ENCODE data around the gene CAB39.

The CAB39 gene

DNA sequence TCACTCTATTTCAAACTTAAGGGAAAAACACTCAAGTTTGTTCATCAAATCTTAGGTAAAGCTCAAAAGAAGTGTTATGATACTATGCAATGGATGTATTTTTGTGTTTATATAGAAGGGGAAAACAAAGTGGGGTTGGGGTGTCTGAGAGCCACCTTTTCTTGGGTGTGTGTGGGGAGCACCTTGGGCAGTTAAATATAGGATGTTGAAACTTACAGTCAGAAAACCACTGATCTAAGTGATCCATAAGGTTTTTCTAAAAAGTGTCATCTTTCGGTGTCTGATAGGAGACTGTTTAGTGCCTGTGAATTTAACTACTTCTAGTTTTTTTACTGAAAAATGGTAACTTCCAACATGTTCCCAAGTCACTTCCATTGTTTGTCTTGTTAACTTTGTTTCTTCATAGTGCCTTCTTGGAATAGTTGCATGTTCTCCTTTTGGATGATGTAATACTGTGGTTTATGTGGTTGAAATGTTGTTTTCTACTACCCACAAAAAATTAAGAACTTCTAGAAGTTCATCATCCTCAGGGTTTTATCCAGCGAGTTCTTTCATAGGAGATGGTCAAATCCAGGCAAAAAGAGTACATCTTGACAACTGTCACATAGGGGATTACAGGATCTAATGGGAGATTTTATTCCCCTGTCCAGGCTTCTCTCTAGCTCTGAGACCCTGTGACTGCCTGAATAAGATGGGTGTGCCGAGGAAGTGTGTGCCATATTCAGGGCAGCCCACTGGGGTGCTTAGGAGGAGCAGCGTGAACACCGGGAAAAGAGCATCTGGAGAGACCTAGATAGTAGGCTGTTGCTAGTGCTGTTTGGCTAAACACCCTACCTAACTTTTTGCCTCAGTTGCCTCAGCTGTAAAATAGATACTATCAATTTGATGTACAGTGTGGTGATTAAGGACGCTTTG is 46.2 kb downstream of the CAB39 start:
- DNase-seq = no peak

DNA sequence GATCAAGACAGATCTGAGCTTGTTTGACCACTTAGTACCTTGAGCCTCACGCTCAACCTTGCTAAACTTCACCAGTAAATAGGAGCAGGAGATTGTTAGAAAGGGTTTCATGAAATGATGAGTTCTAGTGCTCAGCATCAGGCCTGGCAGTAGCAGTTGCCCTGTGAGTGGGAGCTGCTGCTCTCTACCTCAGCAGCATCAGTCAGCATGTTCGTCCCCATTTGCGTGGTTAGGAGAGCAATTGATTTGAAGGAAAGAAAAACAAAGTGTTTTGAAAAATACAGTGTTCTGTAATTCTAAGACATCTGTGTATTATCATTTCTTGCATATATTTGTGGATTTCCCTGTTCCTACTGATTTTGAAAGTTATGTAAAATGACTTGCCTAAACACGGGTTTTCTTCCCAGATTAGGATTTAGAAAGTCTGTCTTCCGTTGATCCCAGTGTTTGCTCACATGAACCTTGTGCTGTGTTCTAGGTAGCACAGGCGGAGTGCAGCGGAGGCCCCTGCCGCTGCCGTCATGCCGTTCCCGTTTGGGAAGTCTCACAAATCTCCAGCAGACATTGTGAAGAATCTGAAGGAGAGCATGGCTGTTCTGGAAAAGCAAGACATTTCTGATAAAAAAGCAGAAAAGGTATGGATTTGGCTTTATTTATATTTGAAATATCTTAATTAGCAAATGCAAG is 47.0 kb downstream of the CAB39 start:
- DNase-seq = no peak

DNA sequence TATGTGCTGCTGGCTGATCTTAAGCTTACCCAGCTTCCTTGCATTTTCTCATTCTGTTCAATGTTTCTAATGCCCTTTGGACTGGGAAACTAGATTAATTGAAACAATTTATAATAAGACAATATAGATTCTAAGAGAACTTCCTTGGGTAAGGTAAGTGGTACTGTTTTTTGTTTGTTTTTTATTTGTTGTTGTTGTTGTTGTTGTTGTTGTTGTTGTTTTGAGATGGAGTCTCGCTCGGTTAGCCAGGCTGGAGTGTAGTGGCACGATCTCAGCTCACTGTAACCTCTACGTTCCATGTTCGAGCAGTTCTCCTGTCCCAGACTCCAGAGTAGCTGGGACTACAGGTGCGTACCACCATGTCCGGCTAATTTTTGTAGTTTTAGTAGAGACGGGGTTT is 49.1 kb downstream of the CAB39 start:
- no peak for DNase-seq

DNA sequence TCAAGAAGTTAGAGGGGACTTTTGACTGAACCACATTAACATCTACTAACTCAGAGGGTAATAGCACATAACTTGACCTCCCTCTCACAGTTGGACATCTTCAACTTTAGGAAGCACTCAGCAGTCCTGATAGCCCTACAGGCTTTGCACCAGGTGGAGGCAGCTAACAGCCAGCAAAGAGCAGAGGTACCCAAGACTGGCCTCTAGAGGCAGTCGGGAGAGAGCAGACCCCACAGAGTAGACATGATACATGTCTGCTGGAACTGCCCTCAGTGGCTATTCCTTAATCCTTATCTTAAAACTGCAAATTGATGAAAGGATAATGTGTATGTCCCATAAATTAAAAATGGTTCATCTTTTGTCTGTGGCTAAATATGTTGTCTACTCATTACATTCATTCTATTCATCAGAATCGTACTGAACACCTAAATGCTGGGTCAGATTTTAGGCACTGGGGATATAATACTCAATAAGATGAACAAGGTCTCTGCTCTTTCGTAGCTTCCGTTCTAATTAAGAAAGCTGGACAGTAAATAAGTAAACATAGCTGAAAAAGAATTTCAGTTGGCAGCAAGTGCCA is 49.8 kb downstream of the CAB39 start:
- DNase-seq = no peak

DNA sequence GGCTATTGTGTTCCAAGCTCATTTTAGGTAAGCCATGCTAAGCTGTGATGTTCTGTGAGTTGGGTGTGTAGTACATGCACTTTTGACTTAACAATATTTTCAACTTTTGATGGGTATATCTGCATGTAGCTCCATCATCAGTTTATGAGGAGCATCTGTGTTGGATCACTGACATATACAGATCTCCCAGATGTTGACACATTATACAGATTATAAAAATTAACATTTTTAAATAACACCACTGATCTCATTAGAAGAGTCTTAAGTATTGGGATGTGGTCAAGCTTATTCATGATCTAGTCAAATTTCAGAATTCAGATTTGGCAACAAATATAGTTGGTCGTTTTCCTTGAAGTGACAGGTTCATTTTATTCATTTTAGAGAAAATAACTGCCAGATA is 51.7 kb downstream of the CAB39 start:
- DNase-seq = no peak

DNA sequence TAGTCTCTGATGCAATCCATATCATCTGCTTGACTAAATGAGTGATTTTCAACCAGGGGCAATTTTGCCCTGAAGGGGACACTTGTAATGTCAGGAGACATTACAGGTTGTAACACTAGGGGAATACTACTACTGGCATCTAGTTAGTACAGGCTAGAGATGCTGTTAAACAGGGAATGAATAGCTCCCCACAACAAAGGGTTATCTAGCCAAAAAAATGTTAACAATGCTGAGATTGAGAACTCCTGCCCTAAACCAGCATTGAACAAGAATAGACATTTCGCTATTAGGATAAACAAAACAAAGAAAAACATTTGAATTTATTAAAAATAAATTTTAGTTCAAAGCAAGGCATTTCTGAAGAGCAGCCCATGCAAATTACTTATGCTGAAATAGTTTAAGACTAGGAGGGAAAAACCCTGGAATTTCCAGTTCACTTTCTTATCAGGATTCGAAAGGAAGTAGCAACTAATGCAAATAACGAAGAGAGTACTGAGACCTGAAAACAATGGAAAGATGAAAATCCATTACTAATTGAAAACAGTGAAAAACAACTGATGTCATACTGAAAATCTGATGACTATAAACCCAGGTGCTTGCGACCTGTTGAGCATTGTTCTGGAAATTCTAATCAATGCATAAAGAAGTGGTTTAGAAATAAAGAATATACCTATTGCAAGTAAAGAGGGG is 53.1 kb downstream of the CAB39 start:
- DNase-seq = no peak

DNA sequence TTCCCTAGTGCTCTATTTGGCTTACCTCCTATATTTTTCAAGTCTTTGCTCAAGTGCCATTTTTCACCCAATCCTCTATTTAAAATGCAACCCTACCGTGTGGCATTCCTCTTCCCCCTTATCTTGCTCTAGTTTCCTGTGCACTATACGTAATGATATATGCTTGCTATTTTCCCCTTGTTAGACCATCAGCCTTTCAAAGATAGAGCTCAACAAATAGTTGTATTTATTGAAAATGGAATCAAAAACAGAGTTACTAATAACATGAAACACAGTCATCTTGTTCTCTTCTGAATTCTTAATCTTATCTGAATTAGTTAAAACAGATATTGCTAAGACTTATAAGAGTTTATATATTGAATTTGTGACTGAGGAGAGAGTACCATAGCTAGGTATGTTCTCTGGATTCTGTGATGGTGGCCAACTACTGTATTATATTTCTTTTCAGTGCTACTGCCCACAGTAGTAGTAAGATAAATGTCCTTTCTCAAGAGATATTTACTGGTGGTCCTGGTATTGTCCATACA is 55.3 kb downstream of the CAB39 start:
- no peak for DNase-seq

DNA sequence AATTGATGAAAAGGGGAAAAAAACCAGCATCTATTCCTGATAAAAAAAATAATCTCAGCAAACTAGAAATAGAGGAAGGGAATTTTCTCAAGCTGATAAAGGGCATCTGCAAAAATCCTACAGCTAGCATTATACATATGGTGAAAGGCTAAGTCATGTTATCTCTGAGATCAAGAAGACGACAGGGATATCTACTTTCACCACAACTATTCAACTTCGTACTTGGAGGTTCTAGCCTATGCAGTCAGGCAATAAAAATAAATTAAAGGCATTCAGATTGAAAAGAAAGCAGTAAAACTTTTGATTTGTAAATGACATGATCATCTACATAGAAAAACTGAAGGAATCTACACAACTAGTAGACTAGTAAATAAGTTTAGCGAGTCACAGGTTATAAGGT is 58.2 kb downstream of the CAB39 start:
- DNase-seq = no peak

DNA sequence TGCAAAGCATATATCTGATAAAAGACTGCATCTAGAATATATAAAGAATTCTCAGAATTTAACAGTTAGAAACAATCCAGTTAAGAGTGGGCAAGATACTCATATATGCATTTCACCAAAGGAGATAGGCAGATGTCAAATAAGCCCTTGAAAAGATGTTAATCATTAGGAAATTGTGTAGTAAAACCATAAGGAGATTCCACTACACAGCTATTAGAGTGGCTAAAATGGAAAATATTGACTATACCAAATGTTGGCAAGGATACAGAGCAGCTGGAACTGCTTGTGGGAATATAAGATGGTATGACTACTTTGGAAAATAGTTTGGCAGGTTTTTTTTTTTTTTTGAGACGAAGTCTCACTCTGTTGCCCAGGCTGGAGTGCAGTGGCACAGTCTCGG is 59.5 kb downstream of the CAB39 start:
- no peak for DNase-seq

DNA sequence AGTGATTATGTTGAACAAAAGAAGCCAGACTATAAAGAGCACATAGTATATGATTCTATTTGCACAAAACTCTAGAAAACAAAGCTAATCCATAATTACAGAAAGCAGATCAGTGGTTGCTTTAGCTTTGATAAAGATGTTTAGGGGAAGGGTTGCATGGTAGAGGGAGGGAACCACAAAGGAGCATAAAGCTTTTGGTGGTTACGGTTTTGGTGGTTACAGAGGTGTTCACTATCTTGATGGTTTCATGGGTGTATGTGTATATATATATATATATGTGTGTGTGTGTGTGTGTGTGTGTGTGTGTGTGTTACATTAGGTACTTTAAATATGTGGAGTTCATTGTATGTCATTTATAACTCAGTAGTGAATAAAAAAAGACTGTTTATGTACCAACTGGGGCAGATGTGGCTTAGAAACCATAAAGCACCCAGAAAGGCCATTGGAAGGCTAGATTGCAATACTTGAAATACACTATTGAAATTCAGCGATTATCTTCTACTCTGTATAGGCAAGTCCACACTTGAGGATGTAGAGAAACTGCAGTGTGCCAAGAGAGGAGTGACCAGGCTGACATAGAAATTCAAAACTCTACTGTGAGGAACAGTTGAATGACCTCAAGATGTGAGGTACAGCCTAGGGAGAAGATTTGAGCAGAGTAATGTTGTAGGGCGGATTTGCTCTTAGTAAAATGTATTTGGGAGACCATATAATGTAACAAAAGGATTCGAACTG is 60.6 kb downstream of the CAB39 start:
- no peak for DNase-seq

DNA sequence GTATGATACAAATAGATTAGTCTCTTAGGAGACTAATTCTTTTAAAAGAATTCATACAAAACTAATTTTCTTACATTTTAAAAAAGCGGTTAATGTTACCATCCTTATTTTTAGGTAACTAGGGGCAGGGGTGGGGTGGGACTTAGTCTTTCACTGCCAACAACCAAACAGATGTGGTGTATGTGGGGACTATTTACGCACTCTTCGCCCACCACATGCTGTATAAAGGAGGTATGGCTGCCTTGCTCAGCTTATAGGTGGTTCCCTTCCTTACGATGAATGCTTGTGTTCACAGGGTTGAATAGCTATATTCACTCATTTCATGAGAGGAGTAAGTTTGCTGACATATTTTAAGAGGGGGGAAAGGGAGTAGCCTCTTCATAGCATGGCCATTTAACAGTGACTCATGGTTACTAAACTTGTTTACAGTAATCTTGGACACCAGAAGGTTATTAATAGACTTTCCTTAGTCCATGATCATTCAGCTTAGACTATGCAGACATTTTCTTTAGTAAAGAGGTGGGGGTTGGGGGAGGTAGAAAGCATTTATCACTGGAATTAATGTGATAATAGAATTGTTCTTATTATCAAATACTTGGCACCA is 61.8 kb downstream of the CAB39 start:
- no peak for DNase-seq

DNA sequence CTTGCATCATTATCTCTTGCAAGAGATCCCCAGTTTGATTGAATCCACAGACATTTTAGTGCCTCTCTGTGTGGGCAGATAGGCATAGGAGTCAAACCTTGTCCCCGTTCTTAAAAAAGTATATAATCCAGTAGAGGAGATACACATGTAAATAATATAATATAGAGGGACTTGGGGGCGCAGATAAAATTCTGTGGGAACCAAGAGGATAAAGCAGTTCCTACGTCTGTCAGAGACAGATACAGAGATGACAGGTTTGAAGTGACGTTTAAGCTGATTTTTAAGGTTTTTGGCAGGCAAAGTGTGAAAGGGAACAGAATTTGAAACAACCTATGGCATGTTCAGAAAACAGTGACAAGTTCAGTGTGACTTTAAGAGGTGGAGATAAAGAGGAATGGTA is 63.1 kb downstream of the CAB39 start:
- no peak for DNase-seq

DNA sequence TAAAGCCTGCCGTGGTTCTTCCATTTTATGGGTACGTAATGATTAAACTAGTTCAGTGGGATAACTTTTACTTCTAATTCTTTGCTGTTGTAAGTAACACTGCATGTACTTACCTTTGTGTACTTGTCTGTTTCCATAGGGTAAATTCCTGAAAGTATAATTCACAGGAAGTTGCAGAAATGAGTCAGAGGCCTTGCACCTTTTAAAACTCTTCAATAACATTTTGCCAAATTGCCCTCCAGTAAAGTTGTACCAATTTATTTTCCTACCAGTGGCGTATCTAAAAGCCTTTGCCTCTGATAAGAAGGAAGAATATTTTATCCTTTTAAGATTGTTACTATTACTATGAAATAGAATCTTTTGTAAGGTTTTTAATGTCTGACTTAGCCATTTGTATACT is 65.1 kb downstream of the CAB39 start:
- DNase-seq = no peak

DNA sequence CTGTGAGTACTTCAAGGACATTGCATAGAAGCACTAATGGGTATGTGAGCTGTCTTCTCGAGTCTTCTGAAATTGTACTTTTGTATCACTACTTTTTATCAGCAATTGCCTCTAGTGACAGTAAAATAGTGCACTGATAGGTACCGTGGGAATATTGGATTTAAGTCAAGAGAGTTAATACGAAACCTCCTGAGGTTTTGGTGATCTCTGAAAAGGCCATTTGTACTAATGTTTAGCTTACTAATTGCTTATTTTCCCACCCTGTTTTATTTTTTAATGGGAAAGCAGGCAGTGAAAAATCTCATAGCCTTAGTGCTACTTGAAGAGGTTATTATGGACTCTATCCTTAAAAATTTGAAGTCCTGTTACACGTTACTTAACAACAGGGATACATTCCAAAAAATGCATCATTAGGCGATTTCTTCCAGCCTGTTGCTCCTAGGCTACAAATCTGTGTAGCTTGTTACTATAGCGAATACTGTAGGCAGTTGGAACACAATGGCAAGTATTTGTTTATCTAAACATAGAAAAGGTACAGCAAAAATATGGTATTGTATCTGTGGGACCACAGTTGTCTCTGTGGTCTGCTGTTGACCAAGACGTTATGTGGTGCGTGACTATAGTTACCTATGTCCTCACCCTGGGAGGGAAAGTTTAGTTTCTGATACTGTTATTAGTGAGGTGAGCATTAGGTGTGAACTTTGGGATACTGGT is 65.9 kb downstream of the CAB39 start:
- no peak for DNase-seq

DNA sequence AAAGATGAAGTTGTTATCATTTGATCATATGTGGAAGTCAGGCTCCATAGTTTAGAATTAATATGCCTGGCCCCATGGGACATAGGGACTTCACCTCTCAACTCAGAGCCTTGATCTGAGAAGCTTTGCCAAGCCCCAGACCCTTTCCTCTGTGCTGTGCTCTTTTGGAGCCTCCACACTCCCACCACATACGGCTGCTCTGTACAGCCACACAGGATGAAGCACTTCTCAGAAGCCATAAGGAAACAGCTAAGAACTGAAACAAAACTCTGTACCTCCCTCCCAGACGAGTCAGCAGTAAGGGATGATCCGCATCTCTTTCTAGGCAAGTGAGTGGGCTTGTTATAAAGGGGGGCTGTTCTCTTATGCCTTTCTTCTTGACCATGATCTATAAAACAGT is 66.5 kb downstream of the CAB39 start:
- no peak for DNase-seq

DNA sequence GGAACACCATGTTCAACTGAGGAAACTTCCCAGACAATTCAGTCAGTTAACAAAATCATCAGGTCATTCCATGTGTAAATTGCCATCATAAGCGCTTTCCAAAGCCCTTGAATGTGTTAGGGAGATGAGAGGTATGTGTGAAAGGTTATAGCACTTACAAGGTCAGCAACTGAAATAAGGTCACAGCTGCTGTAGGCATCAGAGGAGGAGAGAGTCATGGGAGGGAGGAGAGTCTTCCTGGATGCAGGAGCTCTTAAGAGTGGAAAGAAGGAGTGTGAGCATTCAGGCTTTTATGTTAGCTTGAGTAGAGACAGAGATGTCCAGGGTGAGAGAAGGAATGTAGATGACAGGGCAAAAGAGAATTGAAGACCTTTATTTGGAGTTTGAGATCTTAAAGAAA is 67.0 kb downstream of the CAB39 start:
- no peak for DNase-seq

DNA sequence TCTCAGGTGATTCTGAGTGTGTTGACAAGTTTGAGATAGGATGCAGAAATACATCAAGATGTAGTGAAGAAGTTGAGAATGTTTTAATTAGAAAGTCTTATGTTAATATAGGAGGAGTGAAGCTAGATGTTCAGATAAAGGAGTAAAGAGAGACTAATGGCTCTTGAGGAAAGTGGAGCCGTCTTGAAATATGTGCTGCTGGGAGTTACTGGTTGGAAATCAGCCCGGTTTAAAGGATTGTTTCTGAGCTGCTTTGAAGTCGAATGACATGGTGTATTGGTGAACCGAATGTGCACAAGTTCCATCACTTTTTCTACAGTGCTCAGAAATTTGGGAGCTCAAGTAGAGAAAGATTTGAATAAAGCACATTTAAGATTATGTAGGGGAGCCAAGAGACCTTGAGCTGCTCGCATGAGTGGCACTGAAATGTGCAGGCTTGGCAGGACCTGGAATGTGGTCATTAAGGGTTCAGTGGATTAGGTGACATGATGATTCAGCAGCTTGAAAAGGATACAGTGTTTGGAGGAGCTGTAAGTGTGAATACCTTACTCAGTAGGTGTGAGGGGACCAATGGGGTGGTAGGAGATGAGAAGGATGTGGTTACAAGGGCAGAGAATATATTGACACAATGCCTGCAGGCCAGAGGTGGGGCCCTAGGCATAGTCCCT is 68.6 kb downstream of the CAB39 start:
- DNase-seq = peak; percentile 75

DNA sequence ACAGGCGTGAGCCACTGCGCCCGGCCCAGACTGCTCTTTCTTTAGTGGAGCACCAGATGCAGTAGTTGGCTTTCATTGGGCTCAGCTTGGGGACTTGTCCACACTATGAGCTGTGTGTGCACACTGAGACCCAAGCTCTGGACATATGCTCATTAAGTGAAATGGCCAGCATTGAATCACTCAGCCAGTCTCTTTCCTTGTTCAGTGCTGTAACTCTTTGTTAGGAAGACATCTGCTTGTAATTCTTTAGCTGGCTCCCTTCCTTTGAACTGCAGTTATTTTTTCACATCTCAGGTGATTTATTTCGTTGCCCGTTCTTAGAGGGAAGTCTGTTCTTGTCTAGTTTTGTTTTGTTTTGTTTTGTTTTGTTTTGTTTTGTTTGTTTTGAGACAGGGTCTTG is 70.5 kb downstream of the CAB39 start:
- no peak for DNase-seq

DNA sequence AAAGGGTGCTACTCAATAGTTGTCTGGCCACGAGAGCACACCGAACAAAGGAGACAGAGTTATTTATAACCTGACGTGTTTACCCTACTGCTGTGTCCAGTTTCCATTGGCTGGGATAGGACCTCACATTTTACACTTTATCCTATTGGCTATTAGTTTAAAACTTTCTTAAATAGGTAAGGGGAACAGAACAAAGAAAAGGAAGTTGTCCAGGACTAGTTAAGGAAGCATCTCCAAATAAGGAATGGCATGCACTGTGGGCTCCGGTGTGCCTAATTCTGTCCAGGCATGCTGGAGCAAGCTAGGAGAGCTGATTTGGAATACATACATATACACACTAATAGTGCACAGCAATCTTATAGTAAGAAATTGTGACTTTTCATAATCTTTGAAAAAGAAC is 72.2 kb downstream of the CAB39 start:
- no peak for DNase-seq

DNA sequence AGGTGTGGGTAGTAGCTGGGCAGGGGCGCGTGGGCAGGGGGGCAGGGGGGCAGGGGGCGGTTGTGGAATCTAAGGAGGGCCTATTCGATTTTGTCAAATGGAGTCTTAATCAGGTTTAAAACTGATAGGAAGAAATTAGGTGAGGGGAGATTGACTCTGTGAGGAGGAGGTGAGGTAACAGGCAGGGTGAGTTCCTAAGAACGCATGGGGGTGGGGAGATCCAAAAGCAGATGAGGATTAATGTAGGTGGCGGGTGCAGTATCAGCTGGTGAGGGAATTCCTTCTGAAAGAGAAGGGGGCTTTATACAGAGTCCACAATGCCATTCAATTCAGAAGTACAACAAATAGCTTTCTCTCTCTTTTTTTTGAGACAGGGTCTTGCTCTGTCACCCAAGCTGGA is 72.7 kb downstream of the CAB39 start:
- no peak for DNase-seq

DNA sequence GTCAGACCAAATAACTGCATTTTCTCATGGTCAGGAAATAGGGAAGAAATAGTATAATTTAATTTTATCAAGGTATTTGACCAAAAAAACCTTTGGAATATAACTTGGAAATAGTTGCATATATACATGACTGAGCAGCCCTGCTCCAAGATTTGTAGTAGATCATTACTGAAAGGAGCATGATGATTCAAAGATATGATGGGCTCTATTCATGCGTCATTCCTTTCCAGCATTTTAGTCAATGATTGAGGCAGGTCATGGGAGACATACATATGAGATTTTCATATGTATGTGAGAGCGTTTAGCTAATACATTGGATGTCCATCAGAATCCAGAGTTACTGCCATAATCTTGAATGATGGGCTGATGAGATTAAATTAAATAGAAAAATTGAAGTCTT is 74.5 kb downstream of the CAB39 start:
- no peak for DNase-seq
